ENCODE results near the gene MEX3A. TPM values are rescaled to one million over a fixed set of nuclear protein-coding genes. Genes with fewer than 3 reads are reported as not detected.
"Not testable (repeated sequence)": the region's sequence is repeated elsewhere in the genome, so short reads cannot be mapped to it uniquely, and the experiment has no call there.

Gene MEX3A
- total RNA-seq, 1 donor from 2014 or later, result 0.58 TPM

DNA sequence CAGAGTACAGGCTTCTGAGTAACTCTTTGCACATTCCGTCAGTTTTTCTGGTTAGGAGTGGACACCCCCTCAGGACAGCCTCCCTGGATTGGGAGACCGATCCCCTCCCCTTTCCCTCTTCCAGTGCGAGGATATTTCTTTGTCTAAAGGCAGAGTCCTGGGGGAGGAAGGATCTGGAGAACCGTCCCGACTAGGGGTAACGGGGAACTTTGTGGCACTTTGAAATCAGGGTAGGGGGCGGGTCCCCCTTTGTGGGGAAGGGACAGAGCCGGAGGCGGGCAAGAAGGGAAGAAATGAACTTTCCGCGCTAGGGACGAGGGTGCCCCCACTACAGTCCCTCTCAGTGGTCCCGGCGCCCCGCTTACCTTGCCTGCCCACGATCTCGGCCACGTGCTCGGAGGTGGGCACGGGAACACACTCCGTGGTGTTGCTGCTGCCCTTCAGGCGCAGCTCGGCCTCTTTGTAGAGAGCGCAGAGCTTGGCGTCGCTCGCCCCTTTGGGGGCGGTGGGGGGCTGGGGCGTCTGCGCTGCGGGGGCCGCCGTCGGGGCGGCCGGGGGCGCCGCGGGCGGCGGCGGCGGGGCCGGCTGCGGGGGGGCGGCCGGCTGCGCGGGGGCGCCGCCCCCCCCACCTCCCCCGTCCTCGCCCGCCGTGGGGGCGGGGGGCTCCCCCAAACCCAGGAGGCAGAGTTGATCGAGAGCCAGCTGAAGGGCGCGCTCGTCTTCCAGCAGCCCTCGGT lies 917 bp downstream of the MEX3A start:
- no peak for DNase-seq (ENCODE audit: low spot score)

DNA sequence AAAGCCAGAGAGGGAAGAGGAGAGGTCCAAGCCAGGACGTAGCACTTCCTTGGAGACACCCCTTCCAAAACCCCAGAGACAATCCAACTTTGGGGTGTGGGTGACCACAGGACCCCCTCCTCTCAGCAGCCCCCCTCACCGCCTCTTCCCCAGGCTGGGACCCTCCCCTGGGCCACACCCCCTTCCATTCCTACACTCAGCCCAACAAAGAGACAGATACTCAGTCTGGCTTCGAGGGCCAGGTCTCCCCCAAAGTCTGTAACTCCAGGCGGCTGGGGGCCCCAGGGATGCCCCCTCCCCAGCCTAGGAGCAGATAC lies 1.4 kb downstream of the MEX3A start:
- DNase-seq (ENCODE audit: low spot score), result no peak

- DNase-seq (ENCODE audit: low spot score), result no peak
Observed at GRCh38 chr1:156080241-156080862, 1.9 kb downstream of the MEX3A start.

DNA sequence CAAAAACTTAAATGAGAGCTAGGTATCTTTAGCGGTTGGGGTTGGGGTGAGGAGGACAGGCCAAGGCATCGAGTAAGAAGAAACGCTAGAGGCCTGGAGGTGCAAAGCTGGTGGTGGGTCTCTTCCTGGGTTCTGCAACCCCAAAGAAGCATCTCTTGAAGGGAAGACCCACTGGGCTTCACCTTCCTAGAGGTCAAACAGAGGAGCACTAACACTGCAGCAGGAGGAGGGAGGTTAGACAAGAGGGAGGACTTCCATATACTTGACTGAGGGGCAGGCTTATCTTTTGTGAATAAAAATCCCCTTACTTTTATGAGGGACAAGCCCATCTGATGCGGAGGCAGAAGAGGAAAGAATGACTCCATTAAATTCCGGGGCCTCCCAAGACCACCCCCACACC lies 2.5 kb downstream of the MEX3A start:
- no peak for DNase-seq (ENCODE audit: low spot score)

DNA sequence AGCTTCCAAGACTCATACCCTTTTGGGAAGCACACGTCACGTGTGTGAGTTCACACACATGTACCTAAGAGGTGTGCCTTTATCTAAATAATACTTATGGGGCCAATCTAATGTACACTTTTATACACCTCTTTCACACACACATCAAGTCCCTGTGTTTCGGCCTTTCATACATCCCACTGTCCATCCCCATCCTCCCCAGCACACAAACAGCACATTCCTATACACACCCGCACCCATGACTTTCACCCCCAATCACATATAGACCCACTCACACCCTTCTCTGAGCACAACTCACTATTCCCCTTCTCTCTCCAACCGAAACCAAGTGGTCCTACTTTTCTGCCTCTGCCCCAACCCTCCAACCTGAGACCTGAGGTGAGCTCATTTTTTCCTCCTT lies 3.5 kb downstream of the MEX3A start:
- DNase-seq (ENCODE audit: low spot score), result no peak

GRCh38 chr1:156077430-156077760 lies 4.9 kb downstream of the MEX3A start:
- DNase-seq (ENCODE audit: low spot score), result no peak

DNA sequence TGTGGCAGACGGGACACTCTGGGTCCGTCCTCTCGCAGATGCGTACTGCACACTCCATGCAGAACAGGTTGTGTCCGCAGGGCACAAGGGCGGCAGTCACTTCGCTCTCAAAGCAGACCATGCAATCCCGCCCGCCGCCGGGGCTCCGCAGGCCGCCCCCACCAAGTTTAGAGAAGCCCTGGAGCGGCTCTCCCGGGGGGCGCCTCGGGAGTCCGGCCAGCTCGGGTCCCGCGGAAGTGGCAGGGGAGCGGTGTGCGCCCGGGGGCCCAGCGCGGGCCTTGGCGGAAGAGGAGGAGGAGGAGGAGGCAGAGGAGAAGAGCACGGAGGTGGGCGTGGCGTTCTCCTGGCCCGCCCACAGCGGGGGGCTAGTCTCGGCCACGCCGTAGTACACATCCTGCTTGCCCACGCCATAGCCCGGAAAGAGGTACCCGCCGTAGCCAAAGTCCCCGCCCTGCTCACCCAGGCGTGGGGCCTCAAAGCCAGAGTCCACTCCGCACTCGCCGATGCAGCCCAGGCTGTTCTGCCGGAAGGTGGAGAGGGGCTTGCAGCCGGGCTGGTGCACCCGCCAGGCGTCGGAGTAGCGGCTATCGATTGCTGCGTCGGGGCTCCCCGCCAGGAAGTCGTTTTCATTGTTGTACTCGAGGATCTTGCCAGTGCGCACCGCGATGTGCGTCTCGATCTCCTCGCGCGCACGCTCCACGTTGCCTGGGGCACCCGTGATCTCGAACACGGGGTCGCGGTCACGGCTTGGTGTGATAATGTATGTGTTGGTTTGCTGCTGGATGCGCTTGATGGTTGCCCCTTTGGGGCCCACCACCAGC lies 5.4 kb downstream of the MEX3A start:
- DNase-seq (ENCODE audit: low spot score), result no peak

DNA sequence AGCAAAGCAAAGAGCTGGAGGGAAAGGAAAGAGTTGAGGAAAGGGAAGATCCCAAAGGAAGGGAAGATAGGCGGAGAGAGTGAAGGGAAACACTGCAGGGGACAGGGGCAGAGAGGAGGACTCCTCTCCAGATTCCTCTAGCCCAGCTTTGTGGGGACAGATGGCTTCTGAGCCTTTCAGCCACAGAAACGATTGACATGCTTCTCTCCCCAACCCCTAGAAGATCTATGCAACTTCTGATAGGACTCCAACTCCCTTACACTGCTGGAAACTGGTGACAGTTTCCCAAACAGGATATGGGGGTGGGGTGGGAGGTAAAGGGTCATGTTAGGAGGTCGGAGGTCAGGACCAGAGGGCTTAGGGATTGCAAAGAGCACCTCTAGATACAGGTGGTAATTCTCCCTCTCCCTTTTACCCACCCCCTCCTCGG lies 6.5 kb downstream of the MEX3A start:
- DNase-seq (ENCODE audit: low spot score), result no peak

DNA sequence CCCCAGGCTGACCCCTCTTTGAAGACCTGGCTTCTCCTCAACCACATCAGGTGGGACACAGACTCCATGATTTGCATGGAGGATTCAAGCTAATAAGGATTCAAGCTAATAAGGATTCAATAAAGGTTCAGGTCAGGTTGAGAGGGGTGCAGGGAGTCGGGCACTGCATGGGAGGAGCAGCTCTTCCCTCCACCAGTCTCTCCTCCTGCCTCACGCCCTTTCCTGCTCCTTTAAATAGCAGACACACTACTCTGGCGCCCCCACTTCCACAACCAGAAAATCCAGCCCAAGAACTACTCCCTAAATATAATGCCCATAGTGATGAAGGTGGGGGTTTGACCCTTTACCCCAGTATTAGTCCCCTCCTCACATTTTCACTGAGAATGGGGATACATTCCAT lies 7.1 kb downstream of the MEX3A start:
- DNase-seq (ENCODE audit: low spot score), result no peak

GRCh38 chr1:156074661-156075060 lies 7.6 kb downstream of the MEX3A start:
- no peak for DNase-seq (ENCODE audit: low spot score)

GRCh38 chr1:156073740-156074139 lies 8.5 kb downstream of the MEX3A start:
- no peak for DNase-seq (ENCODE audit: low spot score)

- no peak for DNase-seq (ENCODE audit: low spot score)
Observed at GRCh38 chr1:156073110-156073687, 9.1 kb downstream of the MEX3A start.

GRCh38 chr1:156072251-156072650 lies 10.0 kb downstream of the MEX3A start:
- no peak for DNase-seq (ENCODE audit: low spot score)

- not testable (repeated sequence) for DNase-seq (ENCODE audit: low spot score)
Observed at GRCh38 chr1:156071332-156071816, 10.9 kb downstream of the MEX3A start.

GRCh38 chr1:156070548-156070947 lies 11.7 kb downstream of the MEX3A start:
- no peak for DNase-seq (ENCODE audit: low spot score)

GRCh38 chr1:156069490-156070455 lies 12.5 kb downstream of the MEX3A start:
- DNase-seq (ENCODE audit: low spot score), result no peak

DNA sequence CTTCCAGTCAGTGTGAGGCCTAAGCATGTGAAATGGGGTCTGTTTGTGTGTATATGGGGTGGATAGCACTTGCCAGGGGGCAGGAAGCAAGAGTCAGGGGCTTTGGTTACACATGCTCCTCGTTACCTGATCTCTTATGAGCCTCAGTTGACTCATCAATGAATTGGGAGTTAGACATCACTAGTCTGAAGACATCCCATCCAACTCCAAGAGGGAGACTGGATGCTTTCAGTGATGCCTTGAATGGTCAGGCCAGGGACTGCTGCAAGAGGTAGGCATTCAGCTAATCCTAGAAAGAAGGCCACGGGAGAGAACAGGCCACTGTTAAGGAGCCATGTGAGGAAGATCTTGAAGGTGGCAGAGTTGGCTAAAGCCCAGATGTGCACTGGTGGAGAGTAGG lies 15.0 kb downstream of the MEX3A start:
- no peak for DNase-seq (ENCODE audit: low spot score)

DNA sequence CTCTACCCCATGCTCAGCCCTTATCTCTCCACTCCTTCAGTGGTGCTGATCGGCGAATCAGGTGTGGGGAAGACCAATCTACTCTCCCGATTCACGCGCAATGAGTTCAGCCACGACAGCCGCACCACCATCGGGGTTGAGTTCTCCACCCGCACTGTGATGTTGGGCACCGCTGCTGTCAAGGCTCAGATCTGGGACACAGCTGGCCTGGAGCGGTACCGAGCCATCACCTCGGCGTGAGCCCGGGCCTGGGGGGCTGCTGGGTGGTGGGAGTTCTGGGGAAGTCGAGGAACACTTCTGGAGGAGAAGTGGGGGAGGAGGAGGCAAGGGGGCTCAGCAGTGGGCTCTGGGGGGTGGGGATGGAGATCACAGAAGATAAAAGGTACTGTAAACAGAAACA lies 16.4 kb downstream of the MEX3A start:
- no peak for DNase-seq (ENCODE audit: low spot score)

GRCh38 chr1:156065212-156065611 lies 17.1 kb downstream of the MEX3A start:
- no peak for DNase-seq (ENCODE audit: low spot score)

DNA sequence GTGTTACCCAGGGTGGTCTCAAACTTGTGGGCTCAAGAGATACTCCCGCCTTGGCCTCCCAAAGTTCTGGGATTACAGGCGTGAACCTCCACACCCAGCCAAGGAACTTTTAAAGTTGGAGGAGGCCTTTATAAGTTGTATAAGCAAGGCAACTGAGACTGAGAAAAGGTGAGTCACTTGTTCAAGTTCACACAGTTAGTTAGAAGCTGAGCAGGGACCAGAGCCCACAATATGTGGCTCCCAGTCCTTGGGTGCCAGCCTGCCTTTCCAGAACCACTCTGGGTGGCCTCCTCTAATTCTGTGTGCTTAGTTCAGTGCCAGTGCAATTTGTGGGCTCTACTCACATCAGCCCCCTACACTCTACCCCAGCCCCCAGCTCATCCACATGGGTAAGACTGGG lies 17.6 kb downstream of the MEX3A start:
- DNase-seq (ENCODE audit: low spot score), result no peak

- no peak for DNase-seq (ENCODE audit: low spot score)
Observed at GRCh38 chr1:156063997-156064285, 18.3 kb downstream of the MEX3A start.

Data from mesenteric fat pad (tissue), 1 donor.